Bronchial epithelial cell (primary cell): ENCODE measurements around the gene STK38. TPM values are rescaled to one million over a fixed set of nuclear protein-coding genes. Genes with fewer than 3 reads are reported as not detected.
A peak's percentile ranks its signal among the peaks of the same experiment; 100 is the strongest.

Experiments
- DNase-seq: peaks from one replicate; pipeline ENCODE4 v3.0.0-alpha.2; 2010; ENCODE audit warnings: low read depth
- FAIRE-seq: peaks from 2 replicates; lab custom pipeline; 2011; peaks lifted over from hg19 to GRCh38; lab: Jason Lieb, UNC
- H3K27me3 ChIP-seq: 2 replicates; pipeline ENCODE4 v1.5.1; 2011; ENCODE audit warnings: low read length; ENCODE audit not compliant: control insufficient read depth, insufficient read depth
- H3K36me3 ChIP-seq: 2 replicates; pipeline ENCODE4 v1.5.1; 2011; ENCODE audit warnings: low read length; ENCODE audit not compliant: control insufficient read depth, insufficient read depth
- H3K4me3 ChIP-seq: 2 replicates; pipeline ENCODE4 v1.5.1; 2011; ENCODE audit warnings: mild to moderate bottlenecking, low read depth, low read length, control low read depth
- CTCF ChIP-seq: IDR thresholded peaks from 2 replicates; pipeline ENCODE4 v1.5.1; 2011; ENCODE audit warnings: mild to moderate bottlenecking, moderate library complexity, low read length, control low read depth, inconsistent platforms; ENCODE audit not compliant: insufficient read depth, severe bottlenecking
- total RNA-seq: library from RNA; depleted of rRNA; stranded (reverse); fragments of >200 nt; gene quantifications from 2 replicates; pipeline ENCODE4 v1.2.1, GENCODE V29; 2014

Gene STK38
- total RNA-seq, 1 donor from 2014 or later, result 13.7 TPM

GRCh38 chr6:36525346-36525745 is 21.9 kb downstream of the STK38 start:
- H3K27me3 ChIP-seq, result no peaks in the 10 kb centered on the region
- peak; percentile 68 for DNase-seq
- FAIRE-seq, result no peak
- TF ChIP-seq CTCF, result no peak
- H3K4me3 ChIP-seq, result no peak overlapping the region
- peaks cover 5% of the 10 kb centered on the region for H3K36me3 ChIP-seq

- Histone ChIP-seq H3K36me3 (peaks cover 5% of the 10 kb centered on the region), H3K27me3 (no peaks in the 10 kb centered on the region), H3K4me3 (no peak overlapping the region)
- DNase-seq, result peak; percentile 64
- TF ChIP-seq CTCF, result no peak
- FAIRE-seq, result no peak
These were observed 22.4 kb downstream of the STK38 start for GRCh38 chr6:36524871-36525270.

GRCh38 chr6:36523936-36524499 is 23.3 kb downstream of the STK38 start:
- TF ChIP-seq CTCF, result no peak
- no peak overlapping the region for H3K4me3 ChIP-seq
- peaks cover 7% of the 10 kb centered on the region for H3K36me3 ChIP-seq
- DNase-seq (peak; percentile 60), FAIRE-seq (no peak)
- no peaks in the 10 kb centered on the region for H3K27me3 ChIP-seq

- no peak for FAIRE-seq
- H3K36me3 ChIP-seq, result peaks cover 6% of the 10 kb centered on the region
- no peaks in the 10 kb centered on the region for H3K27me3 ChIP-seq
- H3K4me3 ChIP-seq, result no peak overlapping the region
- TF ChIP-seq CTCF, result no peak
- no peak for DNase-seq
These were observed 23.8 kb downstream of the STK38 start for GRCh38 chr6:36523451-36523850.

GRCh38 chr6:36519352-36519751 is 27.9 kb downstream of the STK38 start:
- H3K27me3 ChIP-seq, result no peaks in the 10 kb centered on the region
- TF ChIP-seq CTCF, result no peak
- FAIRE-seq (no peak), DNase-seq (no peak)
- no peak overlapping the region for H3K4me3 ChIP-seq
- H3K36me3 ChIP-seq, result peaks cover 4% of the 10 kb centered on the region

- H3K36me3 ChIP-seq, result peaks cover 2% of the 10 kb centered on the region
- H3K27me3 ChIP-seq, result no peaks in the 10 kb centered on the region
- no peak for FAIRE-seq
- DNase-seq, result no peak
- no peak for TF ChIP-seq CTCF
- H3K4me3 ChIP-seq, result no peak overlapping the region
These were observed 29.9 kb downstream of the STK38 start for GRCh38 chr6:36517408-36517807.
